Activated T-cell treated with anti-CD3 and anti-CD28 coated beads, Interleukin-2, amount 50 U/mL, for 48 hours (primary cell): Measurements from ENCODE around the gene RRP12.
"Not testable (repeated sequence)": the region's sequence is repeated elsewhere in the genome, so short reads cannot be mapped to it uniquely, and the experiment has no call there.

ENCODE experiments used
- DNase-seq, 2 experiments: peaks; one replicate each; pipeline ENCODE4 v3.0.0-alpha.2; 2020

RRP12 gene

GRCh38 chr10:97365761-97366351 is 35.3 kb downstream of the RRP12 start:
- DNase-seq = no peak

GRCh38 chr10:97363071-97363470 is 38.1 kb downstream of the RRP12 start:
- no peak for DNase-seq

- no peak for DNase-seq
Measured at GRCh38 chr10:97362310-97363033, 38.7 kb downstream of the RRP12 start.

GRCh38 chr10:97361537-97361901 is 39.6 kb downstream of the RRP12 start:
- no peak for DNase-seq

GRCh38 chr10:97360705-97361536 is 40.2 kb downstream of the RRP12 start:
- no peak for DNase-seq

- no peak for DNase-seq
Measured at GRCh38 chr10:97358781-97359180, 42.4 kb downstream of the RRP12 start.

- DNase-seq = no peak
Measured at GRCh38 chr10:97358349-97358748, 42.8 kb downstream of the RRP12 start.

GRCh38 chr10:97356918-97357317 is 44.2 kb downstream of the RRP12 start:
- no peak for DNase-seq

GRCh38 chr10:97356318-97356914 is 44.7 kb downstream of the RRP12 start:
- no peak for DNase-seq

- no peak for DNase-seq
Measured at GRCh38 chr10:97355571-97355975, 45.6 kb downstream of the RRP12 start.

- no peak for DNase-seq
Measured at GRCh38 chr10:97353945-97354344, 47.2 kb downstream of the RRP12 start.

GRCh38 chr10:97349752-97350513 is 51.2 kb downstream of the RRP12 start:
- no peak for DNase-seq

GRCh38 chr10:97347317-97347716 is 53.8 kb downstream of the RRP12 start:
- no peak for DNase-seq

- DNase-seq = not testable (repeated sequence)
Measured at GRCh38 chr10:97343664-97344063, 57.5 kb downstream of the RRP12 start.

- no peak for DNase-seq
Measured at GRCh38 chr10:97341416-97341815, 59.7 kb downstream of the RRP12 start.

- DNase-seq = no peak
Measured at GRCh38 chr10:97338041-97338440, 63.1 kb downstream of the RRP12 start.

- DNase-seq = no peak
Measured at GRCh38 chr10:97336942-97337831, 64.0 kb downstream of the RRP12 start.

- no peak for DNase-seq
Measured at GRCh38 chr10:97336446-97336845, 64.7 kb downstream of the RRP12 start.

GRCh38 chr10:97336006-97336405 is 65.1 kb downstream of the RRP12 start:
- DNase-seq = no peak

GRCh38 chr10:97335188-97335619 is 65.9 kb downstream of the RRP12 start:
- no peak for DNase-seq

GRCh38 chr10:97334370-97335175 is 66.6 kb downstream of the RRP12 start, which contains the start of gene FRAT2:
Gene FRAT2 (minus strand): TSS chr10:97334729. CDS start chr10:97334572, 157 bp downstream.
- peak; percentile 92 for DNase-seq
